Hypothalamus (tissue), 51 donors: ENCODE data around the gene REC8.

Experiments
- DNase-seq, 51 donors: peaks; one replicate each; lab custom pipeline; 2025; lab: John Stamatoyannopoulos, UW

Gene REC8, protein sequence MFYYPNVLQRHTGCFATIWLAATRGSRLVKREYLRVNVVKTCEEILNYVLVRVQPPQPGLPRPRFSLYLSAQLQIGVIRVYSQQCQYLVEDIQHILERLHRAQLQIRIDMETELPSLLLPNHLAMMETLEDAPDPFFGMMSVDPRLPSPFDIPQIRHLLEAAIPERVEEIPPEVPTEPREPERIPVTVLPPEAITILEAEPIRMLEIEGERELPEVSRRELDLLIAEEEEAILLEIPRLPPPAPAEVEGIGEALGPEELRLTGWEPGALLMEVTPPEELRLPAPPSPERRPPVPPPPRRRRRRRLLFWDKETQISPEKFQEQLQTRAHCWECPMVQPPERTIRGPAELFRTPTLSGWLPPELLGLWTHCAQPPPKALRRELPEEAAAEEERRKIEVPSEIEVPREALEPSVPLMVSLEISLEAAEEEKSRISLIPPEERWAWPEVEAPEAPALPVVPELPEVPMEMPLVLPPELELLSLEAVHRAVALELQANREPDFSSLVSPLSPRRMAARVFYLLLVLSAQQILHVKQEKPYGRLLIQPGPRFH

DNA sequence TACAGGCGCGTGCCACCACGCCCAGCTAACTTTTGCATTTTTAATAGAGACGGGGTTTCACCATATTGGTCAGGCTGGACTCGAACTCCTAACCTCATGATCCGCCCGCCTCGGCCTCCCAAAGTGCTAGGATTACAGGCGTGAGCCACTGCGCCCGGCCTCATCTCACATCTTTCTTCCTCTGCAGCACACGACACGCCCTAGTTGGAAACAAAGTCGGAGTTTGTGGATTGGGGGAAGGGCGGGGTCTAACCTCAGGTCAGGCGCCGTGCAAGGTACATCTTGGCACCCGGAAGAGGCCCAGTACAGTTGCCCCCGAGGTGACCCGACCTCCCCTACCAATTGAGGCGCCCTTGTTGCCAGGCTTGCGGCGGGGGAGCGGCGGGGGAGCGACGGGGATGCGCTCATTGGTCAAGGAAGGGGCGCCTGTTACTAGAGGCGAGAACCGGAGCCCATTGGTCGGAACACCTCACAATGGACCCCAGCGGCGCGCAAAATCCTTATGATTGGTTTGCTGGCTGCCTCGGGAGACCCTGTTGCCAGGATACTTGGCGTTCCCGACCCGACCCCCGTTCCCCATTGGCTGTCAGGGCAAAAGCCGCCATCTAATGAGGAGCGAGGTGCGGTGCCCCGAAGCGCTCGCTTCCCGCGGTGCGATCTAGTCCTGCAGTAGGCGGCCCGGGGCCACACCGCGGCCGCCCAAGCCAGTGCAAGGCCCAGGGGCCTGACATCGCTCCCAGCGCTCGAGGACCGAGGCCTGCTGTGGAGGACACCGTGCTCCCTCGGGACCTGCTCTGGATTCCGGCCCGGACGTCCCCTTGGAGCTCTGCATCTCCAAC, at the start of gene REC8:
REC8 (plus strand) TSS at position 659 of the 839 bp plus-strand sequence. CDS start 473 bp downstream, outside the sequence.
- peak; percentile 43 to 98 (median 90) for DNase-seq

DNA sequence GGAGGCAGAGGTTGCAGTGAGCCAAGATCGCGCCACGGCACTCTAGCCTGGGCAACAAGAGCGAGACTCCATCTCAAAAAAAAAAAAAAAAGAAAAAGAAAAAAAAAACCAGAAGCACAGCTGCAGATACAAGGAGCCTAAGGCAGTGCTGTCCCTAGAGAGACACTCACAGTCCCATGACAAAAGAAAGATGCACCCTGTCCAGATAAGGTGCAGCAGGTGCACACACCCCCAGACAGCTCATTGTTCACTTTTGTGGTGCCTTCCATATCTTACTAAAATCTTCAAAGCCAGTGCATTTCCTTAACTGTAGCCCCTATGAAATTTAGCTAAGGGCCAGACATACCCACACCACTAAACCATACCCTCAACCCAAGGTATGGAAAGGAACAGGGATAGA, 49.5 kb upstream of the REC8 start:
- DNase-seq, result no peak

DNA sequence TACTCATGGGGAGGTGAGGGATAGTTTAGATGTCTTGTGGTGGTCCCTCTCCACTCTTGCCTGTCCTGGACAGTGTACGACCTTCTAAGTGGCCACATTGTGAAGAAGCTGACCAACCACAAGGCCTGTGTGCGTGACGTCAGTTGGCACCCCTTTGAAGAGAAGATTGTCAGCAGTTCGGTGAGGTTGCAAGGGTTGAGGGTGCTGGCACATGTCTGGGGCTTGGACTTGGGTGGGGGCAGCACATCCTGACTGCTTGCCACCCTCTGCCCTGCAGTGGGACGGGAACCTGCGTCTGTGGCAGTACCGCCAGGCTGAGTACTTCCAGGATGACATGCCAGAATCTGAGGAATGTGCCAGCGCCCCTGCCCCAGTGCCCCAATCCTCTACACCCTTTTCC, 49.0 kb upstream of the REC8 start:
- DNase-seq, result no peak

DNA sequence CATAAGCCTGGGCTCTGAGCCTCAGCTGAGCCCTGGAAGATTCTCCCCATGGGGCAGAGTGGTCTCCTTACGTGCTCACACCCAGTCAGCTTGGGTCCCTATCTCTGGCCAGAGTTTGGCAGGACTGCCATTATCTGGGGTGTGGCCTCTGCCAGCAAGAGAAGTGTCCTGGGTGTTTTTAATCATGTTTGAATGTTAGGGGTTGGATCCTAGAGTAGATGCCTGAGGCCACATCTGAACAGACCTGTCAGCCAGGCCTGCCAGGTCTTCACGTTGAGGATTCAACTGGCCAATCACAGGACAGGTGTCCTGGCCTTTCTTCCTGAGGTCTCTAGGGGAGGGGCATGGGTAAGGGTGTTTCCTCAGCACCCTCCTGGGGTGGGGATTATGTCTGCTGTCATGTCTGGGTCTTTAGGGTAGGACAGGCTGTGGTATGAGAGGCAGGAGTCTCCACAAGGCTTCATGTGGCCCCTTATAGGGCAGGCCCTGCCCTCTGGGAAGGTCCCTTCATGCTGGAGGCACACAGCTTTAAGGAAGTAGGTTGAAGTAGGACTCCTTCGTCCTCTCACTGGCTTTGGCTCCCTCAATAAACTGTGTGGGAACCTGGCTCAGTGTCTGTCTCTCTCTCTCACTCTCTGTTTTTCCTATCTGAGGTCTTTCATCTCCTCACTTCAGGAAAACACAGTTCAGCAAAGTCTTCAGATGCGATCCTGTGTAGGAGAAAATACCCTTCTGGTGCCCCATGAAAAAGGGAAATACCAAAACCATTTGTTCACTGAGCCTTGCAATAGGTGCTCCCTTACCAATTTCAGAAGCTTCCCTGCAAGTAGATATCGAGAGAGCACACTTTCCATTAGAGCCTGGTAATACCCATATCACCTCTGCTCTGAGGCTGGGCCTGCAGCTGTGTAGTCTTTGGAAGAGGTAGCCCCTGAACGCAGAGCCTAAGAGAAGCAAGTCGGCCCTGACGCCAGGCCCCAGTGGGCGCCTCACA, 48.2 kb upstream of the REC8 start:
- DNase-seq, result no peak

DNA sequence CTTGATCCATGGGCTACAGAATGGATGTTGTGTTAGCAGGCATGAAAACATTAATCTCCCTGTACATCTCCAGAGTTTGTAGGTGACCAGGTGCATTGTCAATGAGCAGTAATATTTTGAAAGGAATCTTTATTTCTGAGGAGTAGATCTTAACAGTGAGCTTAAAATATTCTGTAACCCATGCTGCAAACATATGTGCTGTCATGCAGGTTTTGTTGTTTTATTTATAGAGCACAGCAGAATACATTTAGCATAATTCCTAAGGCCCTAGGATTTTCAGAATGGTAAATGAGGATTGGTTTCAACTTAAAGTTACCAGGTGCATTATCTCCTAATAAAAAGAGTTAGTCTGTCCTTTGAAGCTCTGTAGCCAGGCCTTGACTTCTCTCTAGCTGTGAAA, 44.9 kb upstream of the REC8 start:
- no peak for DNase-seq

DNA sequence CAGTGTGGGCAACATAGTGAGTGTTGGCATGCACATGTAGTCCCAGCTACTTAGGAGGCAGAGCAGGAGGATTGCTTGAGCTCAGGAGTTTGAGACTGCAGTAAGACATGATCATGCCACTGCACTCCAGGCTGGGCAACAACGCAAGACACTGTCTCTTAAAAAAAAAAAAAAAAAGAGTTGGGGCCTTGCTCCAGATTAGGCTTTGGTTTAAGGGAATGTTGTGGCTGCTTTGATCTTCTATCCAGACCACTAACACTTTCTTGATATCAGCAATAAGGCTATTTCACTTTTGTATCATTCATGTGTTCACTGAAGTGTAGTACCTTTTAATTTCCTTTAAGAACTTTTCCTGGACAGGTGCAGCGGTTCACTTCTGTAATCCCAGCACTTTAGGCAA, 44.2 kb upstream of the REC8 start:
- no peak for DNase-seq

DNA sequence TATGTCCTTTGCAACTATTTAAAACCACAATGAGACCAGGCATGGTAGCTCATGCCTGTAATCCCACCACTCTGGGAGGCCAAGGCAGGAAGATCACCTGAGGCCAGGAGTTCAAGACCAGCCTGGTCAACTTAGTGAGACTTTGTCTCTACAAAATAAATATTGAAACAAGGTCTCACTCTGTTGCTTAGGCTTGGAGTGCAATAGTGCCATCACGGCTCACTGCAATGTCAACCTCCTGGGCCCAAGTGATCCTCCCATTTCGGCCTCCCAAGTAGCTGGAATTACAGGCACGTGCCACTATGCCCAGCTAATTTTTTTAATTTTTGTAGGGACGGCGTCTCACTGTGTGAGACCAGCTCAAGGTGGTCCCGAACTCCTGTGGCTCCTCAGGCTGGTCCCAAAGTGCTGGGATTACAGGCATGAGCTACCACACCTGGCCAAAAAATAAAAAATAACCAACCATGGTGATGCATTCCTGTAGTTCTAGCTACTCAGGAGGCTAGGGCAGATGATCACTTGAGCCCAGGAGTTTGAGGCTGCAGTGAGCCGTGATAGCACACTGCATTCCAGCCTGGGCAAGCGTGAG, 42.4 kb upstream of the REC8 start:
- DNase-seq, result no peak

DNA sequence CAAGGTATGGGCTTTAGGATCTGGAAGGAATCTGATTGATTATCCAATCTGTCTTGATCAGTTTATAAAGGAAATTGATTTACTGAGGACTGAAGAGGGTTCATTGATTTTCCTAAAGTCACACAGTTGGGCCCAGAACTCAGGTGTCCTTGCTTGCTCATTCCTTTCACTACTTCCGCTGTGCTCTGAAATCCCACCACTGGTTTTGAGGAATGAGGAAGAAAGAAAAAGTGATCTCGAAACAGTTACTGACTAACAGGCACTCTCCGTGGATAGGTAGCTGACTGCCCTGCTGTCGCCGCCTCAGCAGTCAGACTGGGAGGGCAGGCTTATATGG, 41.5 kb upstream of the REC8 start, which contains the start of gene FITM1:
FITM1 (plus strand) TSS at position 280 of the 337 bp plus-strand sequence. CDS start 905 bp downstream, outside the sequence.
- no peak for DNase-seq

DNA sequence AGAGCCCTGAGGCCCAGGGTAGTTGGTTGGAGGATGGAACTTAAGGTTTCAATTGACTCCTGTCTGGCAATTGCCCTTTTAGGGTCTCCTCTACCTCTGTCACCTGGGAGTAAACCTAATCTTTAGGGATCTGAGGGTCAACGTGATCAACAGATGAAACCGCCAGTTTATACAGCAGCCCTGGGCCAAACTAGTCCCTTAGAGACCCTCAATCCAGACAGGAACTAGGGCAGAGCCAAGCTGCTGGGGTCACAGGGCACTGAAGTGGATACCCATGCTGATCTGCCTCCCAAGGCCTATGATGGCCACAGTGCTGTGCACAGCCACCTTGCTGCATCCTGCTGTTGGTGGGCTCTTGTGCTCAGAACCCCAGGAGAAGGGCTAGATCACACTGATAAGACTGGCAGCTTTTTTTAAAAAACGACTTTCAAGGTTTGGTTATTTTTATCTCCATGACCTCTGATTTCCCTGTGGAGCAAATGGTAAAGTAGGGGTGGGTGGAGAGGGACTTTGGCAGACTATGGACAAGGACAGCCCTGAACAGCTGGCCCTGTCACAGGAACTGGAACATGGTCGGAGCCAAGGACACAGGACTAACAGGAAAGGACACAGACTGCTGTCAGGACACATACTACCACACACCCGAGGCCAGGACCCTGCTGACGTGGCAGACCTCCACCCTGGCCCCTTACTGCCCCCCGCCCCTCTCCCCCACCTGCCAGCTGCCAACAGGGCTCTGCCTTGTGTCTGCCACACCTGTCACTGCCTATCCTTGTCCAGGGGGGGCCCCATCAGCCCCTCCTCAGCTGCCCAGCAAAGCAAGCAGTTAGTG, 40.9 kb upstream of the REC8 start:
- no peak for DNase-seq

DNA sequence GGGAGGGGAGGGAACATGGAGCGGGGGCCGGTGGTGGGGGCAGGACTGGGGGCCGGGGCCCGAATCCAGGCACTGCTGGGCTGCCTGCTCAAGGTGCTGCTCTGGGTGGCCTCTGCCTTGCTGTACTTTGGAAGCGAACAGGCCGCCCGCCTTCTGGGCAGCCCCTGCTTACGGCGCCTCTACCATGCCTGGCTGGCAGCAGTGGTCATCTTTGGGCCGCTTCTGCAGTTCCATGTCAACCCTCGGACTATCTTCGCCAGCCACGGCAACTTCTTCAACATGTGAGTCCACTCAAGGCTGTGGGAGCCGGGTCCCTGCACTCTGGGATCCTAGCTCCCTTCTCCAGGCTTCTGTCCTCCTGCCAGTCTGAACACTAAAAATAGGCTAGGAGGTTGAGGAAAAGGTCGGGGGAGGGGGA, 40.3 kb upstream of the REC8 start:
- DNase-seq, result no peak

DNA sequence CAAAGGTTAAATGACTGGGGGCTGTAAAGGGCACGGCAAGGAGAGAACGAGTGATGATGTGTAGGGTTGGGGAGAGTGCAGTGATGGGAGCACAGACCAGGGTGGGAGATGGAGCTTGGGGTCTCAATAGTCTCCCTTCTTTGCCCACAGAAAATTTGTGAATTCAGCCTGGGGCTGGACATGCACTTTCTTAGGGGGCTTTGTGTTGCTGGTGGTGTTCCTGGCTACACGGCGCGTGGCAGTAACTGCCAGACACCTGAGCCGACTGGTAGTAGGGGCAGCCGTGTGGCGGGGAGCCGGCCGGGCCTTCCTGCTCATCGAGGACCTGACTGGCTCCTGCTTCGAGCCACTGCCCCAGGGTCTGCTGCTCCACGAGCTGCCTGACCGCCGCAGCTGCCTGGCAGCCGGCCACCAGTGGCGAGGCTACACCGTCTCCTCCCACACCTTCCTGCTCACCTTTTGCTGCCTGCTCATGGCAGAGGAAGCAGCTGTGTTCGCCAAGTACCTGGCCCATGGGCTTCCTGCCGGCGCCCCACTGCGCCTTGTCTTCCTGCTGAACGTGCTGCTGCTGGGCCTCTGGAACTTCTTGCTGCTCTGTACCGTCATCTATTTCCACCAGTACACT, 39.7 kb upstream of the REC8 start:
- no peak for DNase-seq

DNA sequence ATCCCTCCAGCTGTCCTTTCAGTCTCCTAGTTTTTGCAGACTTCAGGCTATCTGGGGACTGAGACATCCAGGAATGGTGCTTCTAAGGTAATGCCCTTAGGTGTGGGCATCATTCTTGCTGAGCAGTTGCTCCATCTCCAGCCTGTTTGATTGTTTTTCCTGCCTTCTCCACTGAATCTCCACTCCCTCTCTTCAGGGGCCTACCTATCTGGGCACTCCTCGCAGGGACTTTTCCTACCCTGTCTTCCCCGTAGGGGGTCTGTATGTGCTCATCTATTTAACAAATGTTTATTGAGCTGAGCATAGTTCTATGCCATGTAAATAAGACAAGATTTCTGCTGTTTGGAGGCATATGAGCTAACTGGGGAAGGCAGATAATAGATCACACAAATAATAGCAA, 38.9 kb upstream of the REC8 start:
- DNase-seq, result no peak

DNA sequence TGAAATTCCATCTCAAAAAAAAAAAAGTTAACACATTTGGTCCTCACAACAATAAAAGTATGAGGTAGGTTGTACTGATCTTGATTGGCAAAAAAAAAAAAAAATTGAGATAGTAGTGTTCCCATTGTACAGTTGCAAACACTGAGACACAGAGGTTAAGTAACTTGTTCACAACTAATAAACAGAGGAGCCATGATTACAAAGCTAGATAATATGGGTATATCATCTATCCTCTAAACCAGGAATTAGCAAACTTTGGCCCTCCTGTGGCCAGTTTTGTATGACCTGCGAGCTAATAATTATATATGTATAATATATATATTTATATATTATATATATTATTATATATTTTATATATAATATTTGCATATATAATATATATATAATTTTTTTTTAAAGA, 38.1 kb upstream of the REC8 start:
- DNase-seq, result no peak

DNA sequence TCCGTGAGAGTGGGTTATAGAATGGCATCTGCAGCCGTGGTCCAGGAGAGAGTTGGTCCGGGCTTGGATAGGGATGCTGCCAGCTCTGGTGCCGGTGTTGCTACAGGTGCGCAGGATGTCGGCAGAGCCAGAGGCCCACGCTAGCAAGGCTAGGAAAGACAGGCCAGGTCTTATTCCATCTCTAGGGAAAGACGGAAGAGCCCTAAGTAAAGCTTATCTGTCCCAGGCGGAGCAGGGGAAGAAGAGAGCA, 36.4 kb upstream of the REC8 start:
- peak in 1 of 51 donors; percentile 37 for DNase-seq

DNA sequence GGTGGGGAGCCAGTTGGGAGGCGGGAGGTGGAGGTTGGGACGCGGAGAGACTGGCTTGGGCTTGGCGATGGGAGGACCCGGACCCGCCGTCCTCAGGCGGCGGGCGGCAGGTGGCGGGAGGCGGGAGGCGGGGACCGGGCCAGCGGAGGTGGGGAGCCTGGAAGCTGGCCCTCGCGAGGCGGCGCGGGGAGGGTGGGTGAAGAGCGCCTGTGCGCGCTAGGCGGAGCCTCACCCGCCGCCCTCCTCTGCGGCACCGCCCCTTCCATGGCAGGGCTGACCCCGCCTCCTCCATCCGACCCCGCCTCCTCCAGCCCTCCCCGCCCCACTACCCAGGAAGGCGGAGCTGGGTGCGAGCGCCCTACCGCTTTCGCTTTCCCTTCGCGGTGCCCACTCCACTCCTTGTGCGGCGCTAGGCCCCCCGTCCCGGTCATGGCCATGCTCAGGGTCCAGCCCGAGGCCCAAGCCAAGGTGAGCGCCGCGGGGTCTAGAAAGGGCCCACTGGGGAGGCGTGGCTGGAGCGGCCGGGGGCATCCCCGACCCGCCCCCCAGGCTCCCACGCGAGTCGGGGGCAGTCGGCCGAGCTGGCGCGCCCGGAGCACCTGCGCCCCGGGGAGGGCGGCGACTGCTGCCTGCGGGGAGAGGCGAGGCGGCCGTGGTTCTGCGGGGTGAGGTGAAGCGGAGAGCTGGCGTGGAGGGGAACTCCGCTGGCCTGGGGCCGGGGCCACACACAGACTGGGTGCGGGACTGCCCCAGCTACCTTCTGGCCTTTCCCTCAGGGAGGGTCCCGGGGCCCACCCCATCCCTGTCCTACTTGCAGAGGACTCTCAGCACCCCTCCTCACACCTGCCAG, 35.8 kb upstream of the REC8 start, which contains the start of gene PSME1:
PSME1 (plus strand) TSS at position 361 of the 850 bp plus-strand sequence; CDS start at position 430, 69 bp downstream.
- peak; percentile 12 to 96 (median 87) for DNase-seq

DNA sequence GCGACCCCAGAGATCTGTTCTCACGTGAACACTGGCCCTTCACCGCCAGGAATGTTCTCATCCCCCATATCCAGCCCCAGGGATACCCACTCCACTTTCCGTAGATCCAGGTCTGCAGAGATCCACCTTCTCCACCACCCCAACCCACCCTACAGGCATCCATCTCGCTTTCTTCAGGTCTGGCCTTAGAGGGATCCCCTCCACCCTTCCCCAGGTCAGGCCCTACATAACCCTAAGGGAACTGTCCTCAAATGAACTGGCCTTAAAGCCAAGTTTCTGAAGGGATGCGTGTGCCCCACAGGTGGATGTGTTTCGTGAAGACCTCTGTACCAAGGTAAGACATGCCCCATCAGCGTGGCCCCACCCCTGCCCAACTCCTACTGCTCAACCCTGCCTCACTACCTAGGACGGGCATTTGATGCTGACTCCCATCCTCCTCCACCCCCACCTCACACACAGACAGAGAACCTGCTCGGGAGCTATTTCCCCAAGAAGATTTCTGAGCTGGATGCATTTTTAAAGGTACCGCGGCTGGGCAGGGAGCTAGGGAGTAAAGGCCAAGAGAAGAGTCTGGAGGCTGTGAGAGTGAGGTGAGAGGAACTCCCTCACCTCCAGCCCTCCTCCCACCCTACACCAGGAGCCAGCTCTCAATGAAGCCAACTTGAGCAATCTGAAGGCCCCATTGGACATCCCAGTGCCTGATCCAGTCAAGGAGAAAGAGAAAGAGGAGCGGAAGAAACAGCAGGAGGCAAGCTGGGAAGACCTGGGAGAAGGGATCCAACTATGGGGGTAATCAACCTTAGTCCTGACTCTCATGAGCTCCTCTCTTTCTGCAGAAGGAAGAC, 35.0 kb upstream of the REC8 start:
- DNase-seq, result no peak
